ENCODE results near the gene PCED1A.
A peak's percentile ranks its signal among the peaks of the same experiment; 100 is the strongest.

PCED1A gene

DNA sequence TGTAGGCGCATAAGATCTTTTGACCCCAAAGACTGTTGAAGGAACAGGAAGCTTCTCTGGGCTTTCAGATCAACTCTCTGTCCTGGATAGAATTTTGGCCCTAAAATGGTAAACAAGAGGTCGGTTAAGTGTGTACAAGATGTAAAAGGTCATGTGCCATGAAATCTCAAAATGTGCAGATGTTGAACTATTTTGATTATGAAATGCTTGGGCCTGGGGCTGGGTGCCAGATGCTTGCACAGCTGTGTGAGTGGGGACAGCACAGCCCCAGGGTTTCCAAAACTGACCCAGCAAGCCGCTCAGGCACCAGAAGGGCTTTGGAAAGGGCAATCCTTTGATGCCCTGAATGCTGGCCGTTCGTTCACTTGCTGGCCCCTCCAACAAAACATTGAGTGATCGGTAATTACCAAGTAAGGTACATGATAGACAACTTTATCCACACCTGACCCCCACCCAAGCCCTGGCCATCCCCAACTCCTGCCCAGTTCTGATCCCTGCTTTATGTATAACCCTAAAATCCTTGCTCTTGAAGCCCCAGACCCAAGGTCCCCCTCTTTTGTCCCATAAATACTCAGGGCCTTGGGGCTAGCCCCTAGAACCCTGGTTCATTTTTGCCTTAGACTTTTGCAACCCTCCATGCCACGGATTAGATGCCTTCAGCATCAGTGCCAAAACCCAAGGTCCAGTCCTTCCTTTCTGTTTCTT, 22.4 kb downstream of the PCED1A start:
- no peak for DNase-seq (ENCODE audit: low read depth)
- H3K4me3 ChIP-seq (ENCODE audit: low read depth, low read length) = no peak overlapping the region
- TF ChIP-seq, protein P1, sequence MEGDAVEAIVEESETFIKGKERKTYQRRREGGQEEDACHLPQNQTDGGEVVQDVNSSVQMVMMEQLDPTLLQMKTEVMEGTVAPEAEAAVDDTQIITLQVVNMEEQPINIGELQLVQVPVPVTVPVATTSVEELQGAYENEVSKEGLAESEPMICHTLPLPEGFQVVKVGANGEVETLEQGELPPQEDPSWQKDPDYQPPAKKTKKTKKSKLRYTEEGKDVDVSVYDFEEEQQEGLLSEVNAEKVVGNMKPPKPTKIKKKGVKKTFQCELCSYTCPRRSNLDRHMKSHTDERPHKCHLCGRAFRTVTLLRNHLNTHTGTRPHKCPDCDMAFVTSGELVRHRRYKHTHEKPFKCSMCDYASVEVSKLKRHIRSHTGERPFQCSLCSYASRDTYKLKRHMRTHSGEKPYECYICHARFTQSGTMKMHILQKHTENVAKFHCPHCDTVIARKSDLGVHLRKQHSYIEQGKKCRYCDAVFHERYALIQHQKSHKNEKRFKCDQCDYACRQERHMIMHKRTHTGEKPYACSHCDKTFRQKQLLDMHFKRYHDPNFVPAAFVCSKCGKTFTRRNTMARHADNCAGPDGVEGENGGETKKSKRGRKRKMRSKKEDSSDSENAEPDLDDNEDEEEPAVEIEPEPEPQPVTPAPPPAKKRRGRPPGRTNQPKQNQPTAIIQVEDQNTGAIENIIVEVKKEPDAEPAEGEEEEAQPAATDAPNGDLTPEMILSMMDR (IDR thresholded peaks at IDR 0.05; ENCODE audit: insufficient read depth, low read depth, low read length, missing control alignments) = no peak

DNA sequence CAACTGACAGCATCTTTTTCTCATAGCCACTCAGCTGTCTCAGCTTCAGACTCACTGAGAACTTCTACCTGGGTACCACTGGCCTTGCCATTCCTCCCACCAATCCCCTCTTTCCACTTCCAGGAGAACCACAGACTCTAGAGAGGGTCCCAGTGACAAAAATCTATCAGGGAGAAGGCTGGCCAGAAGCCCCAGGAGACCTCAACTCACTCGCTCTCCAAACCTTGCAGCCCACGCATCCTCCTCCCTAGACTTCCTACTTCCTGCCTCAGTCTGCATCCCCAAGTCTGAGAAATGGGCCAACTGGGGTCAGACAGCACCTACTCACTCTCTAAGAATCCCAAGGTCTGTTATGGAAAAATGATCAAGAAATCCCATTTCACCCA, 23.1 kb downstream of the PCED1A start:
- H3K4me3 ChIP-seq (ENCODE audit: low read depth, low read length) = no peak overlapping the region
- no peak for DNase-seq (ENCODE audit: low read depth)
- TF ChIP-seq, protein P1 (IDR thresholded peaks at IDR 0.05; ENCODE audit: insufficient read depth, low read depth, low read length, missing control alignments) = no peak

DNA sequence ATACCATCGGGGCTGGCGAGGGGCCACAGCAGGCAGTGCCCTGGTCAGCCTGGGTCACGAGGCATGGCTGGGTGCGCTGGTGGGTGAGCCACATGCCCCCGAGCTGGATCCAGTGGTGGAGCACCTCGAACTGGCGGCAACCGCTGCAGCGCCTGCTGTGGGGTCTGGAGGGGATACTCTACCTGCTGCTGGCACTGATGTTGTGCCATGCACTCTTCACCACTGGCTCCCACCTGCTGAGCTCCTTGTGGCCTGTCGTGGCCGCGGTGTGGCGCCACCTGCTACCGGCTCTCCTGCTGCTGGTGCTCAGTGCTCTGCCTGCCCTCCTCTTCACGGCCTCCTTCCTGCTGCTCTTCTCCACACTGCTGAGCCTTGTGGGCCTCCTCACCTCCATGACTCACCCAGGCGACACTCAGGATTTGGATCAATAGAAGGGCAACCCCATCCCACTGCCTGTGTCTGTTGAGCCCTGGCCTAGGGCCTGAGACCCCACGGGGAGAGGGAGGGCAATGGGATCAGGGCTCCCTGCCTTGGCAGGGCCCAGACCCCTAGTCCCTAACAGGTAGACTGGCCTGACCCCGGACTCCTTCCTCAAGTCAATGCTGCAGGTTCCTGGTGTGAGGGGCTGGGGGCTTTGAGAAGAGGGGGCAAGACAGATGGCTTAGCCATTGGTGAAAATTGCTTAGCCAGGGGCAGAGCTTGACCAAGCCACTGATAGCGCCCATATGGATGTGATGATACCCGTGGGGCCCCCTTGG, 23.7 kb downstream of the PCED1A start:
- DNase-seq (ENCODE audit: low read depth) = peak; percentile 46
- TF ChIP-seq, protein P1 (IDR thresholded peaks at IDR 0.05; ENCODE audit: insufficient read depth, low read depth, low read length, missing control alignments) = peak; percentile 27

DNA sequence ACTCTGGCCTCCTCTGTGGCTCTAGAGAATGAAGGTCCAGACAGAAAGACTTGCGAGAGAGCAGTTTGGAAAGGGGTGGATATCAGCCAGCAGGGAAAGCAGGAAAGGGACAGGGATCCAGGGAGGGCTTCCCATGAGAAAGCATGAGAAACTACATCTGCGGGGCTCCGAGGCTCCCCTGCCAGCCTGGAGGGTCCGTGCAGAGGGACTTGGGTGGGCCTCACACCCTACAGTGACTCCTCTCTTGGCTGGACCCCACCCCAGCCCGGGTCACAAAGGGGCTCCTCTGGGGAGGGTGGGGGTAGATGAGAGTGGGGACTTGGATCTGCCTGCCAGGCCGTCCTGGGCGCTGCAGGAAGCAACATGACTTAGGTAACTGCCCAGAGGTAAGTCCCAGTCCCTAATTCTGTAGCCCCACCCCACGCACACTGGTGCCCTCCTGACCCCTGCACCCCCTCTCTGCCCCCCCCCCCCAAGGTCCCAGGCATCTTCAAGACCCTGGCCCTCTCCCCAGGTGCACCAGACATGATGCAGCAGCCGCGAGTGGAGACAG, 24.3 kb downstream of the PCED1A start, which contains the start of gene TMEM239:
TMEM239 (plus strand) TSS at position 335 of the 553 bp plus-strand sequence; CDS start at position 526, 191 bp downstream.
- DNase-seq (ENCODE audit: low read depth) = no peak
- no peak within 1 kb of the TSS for H3K4me3 ChIP-seq (ENCODE audit: low read depth, low read length)
- TF ChIP-seq, protein P1 (IDR thresholded peaks at IDR 0.05; ENCODE audit: insufficient read depth, low read depth, low read length, missing control alignments) = no peak

More for the DNA sequence above, 23.7 kb downstream of the PCED1A start:
- H3K4me3 ChIP-seq (ENCODE audit: low read depth, low read length) = no peak overlapping the region

DNA sequence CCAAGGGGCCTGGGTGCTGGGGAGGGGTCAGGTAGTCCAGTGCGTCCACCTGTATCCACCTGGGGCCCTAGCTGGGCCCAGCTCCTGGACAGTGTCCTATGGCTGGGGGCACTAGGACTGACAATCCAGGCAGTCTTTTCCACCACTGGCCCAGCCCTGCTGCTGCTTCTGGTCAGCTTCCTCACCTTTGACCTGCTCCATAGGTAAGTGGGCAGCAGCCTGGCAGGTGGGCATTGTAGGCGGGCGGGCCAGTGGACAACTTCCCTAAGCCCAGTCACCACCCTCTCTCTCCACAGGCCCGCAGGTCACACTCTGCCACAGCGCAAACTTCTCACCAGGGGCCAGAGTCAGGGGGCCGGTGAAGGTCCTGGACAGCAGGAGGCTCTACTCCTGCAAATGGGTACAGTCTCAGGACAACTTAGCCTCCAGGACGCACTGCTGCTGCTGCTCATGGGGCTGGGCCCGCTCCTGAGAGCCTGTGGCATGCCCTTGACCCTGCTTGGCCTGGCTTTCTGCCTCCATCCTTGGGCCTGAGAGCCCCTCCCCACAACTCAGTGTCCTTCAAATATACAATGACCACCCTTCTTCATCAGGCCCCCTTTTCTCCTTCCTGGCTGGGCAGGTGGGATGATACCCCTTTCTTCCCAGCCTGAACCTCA, 25.1 kb downstream of the PCED1A start:
- no peak for DNase-seq (ENCODE audit: low read depth)
- TF ChIP-seq, protein P1 (IDR thresholded peaks at IDR 0.05; ENCODE audit: insufficient read depth, low read depth, low read length, missing control alignments) = no peak
- no peak overlapping the region for H3K4me3 ChIP-seq (ENCODE audit: low read depth, low read length)

DNA sequence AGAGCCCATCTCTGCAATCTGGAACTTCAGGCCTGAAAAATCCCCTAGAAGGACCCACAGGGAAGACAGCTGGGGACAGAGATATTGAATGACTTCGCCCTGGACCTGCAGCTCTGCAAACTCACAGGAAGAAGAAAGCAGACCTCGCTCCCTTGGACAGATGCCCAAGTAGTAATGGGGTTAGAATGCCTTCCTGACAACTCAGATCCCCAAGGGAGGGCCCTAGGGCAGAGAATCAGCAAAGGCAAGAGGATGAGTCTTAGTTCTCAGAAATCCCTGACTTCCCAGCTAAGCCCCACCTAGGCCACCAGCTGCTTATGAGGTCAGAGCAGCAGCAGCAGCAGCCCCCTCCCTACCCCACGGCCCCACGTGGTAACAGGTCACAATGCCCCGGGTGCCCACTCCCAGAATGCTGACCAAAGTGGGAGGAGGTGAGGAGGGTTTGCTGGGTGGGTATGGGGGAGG, 25.8 kb downstream of the PCED1A start, which contains the start of gene C20orf141:
C20orf141 (plus strand) TSS at position 401 of the 465 bp plus-strand sequence. CDS start 198 bp downstream, outside the sequence.
- TF ChIP-seq, protein P1 (IDR thresholded peaks at IDR 0.05; ENCODE audit: insufficient read depth, low read depth, low read length, missing control alignments) = no peak
- no peak for DNase-seq (ENCODE audit: low read depth)
- no peak within 1 kb of the TSS for H3K4me3 ChIP-seq (ENCODE audit: low read depth, low read length)

Measured in GM12865 (cell line).